NCI-H187 (cell line): ENCODE measurements around the gene UMPS.
"Not testable (repeated sequence)": the region's sequence is repeated elsewhere in the genome, so short reads cannot be mapped to it uniquely, and the experiment has no call there.

Source experiments
- DNase-seq, 2 experiments: peaks; one replicate each; lab custom pipeline; 2025; lab: John Stamatoyannopoulos, UW

The UMPS gene

GRCh38 chr3:124780356-124780755, 50.1 kb downstream of the UMPS start:
- no peak for DNase-seq

- DNase-seq = no peak
Measured at GRCh38 chr3:124780761-124781475, 50.7 kb downstream of the UMPS start.

- no peak for DNase-seq
Measured at GRCh38 chr3:124781476-124782376, 51.5 kb downstream of the UMPS start.

GRCh38 chr3:124782377-124782712, 52.1 kb downstream of the UMPS start:
- not testable (repeated sequence) for DNase-seq

GRCh38 chr3:124783696-124784095, 53.4 kb downstream of the UMPS start:
- no peak for DNase-seq

- DNase-seq = no peak
Measured at GRCh38 chr3:124784686-124785382, 54.6 kb downstream of the UMPS start.

- no peak for DNase-seq
Measured at GRCh38 chr3:124785973-124786372, 55.7 kb downstream of the UMPS start.

- DNase-seq = no peak
Measured at GRCh38 chr3:124786511-124787241, 56.4 kb downstream of the UMPS start.

GRCh38 chr3:124787476-124788195, 57.4 kb downstream of the UMPS start:
- no peak for DNase-seq

GRCh38 chr3:124788254-124788745, 58.0 kb downstream of the UMPS start:
- DNase-seq = no peak

- not testable (repeated sequence) for DNase-seq
Measured at GRCh38 chr3:124789103-124789502, 58.9 kb downstream of the UMPS start.

- no peak for DNase-seq
Measured at GRCh38 chr3:124791142-124791541, 60.9 kb downstream of the UMPS start.

GRCh38 chr3:124791639-124792151, 61.4 kb downstream of the UMPS start:
- no peak for DNase-seq

- DNase-seq = no peak
Measured at GRCh38 chr3:124792341-124793040, 62.2 kb downstream of the UMPS start.

- no peak for DNase-seq
Measured at GRCh38 chr3:124793054-124793739, 62.9 kb downstream of the UMPS start.

GRCh38 chr3:124796477-124796876, 66.2 kb downstream of the UMPS start:
- DNase-seq = no peak

GRCh38 chr3:124797426-124797945, 67.2 kb downstream of the UMPS start:
- no peak for DNase-seq
